ENCODE data around the gene ERVV-1.

The ERVV-1 gene

GRCh38 chr19:53041366-53041765, 27.6 kb downstream of the ERVV-1 start:
- Mint-ChIP-seq H3K4me1 (peaks cover 3% of the 10 kb centered on the region), H3K9me3 (peaks cover 8% of the 10 kb centered on the region), H3K27ac (no peak overlapping the region), H3K4me3 (no peak overlapping the region), H3K36me3 (peaks cover 10% of the 10 kb centered on the region), H3K27me3 (peaks cover 8% of the 10 kb centered on the region)
- DNase-seq (ENCODE audit: low spot score in 2 of 2) (no peak), ATAC-seq (ENCODE audit: low read depth) (no peak)

GRCh38 chr19:53045536-53045935, 31.8 kb downstream of the ERVV-1 start:
- Mint-ChIP-seq H3K4me1 (no peaks in the 10 kb centered on the region), H3K27ac (no peak overlapping the region), H3K9me3 (peaks cover 3% of the 10 kb centered on the region), H3K4me3 (no peak overlapping the region), H3K36me3 (peaks cover 4% of the 10 kb centered on the region), H3K27me3 (peaks cover 2% of the 10 kb centered on the region)
- no peak for DNase-seq (ENCODE audit: low spot score in 2 of 2)
- no peak for ATAC-seq (ENCODE audit: low read depth)

GRCh38 chr19:53047379-53047778, 33.7 kb downstream of the ERVV-1 start:
- Mint-ChIP-seq H3K36me3 (peaks cover 2% of the 10 kb centered on the region), H3K4me1 (no peaks in the 10 kb centered on the region), H3K9me3 (peaks cover 3% of the 10 kb centered on the region), H3K4me3 (no peak overlapping the region), H3K27ac (no peak overlapping the region), H3K27me3 (peaks cover 2% of the 10 kb centered on the region)
- no peak for DNase-seq (ENCODE audit: low spot score in 2 of 2)
- ATAC-seq (ENCODE audit: low read depth): no peak

GRCh38 chr19:53055117-53055516, 41.4 kb downstream of the ERVV-1 start:
- Mint-ChIP-seq H3K9me3 (peaks cover 12% of the 10 kb centered on the region), H3K27ac (no peak overlapping the region)

GRCh38 chr19:53057904-53058580, 44.3 kb downstream of the ERVV-1 start:
- ATAC-seq (ENCODE audit: low read depth) (no peak), DNase-seq (ENCODE audit: low spot score in 2 of 2) (no peak)
- no peak overlapping the region for H3K27ac Mint-ChIP-seq
- peaks cover 2% of the 10 kb centered on the region for H3K27me3 Mint-ChIP-seq
- peaks cover 2% of the 10 kb centered on the region for H3K4me1 Mint-ChIP-seq
- H3K9me3 Mint-ChIP-seq: peaks cover 18% of the 10 kb centered on the region
- peaks cover 4% of the 10 kb centered on the region for H3K36me3 Mint-ChIP-seq
- no peak overlapping the region for H3K4me3 Mint-ChIP-seq

More at GRCh38 chr19:53055117-53055516, 41.4 kb downstream of the ERVV-1 start:
- H3K36me3 Mint-ChIP-seq: peaks cover 2% of the 10 kb centered on the region
- H3K27me3 Mint-ChIP-seq: peaks cover 2% of the 10 kb centered on the region
- ATAC-seq (ENCODE audit: low read depth) (no peak), DNase-seq (ENCODE audit: low spot score in 2 of 2) (no peak)
- no peak overlapping the region for H3K4me3 Mint-ChIP-seq
- peaks cover 2% of the 10 kb centered on the region for H3K4me1 Mint-ChIP-seq

Data from memory B cell (primary cell).